H1 (cell line): ENCODE results near the gene MEF2D. TPM values are rescaled to one million over a fixed set of nuclear protein-coding genes. Genes with fewer than 3 reads are reported as not detected.
A peak's percentile ranks its signal among the peaks of the same experiment; 100 is the strongest.

Experiments used
- BCL11A ChIP-seq, 2 experiments: IDR thresholded peaks; one replicate each; pipeline ENCODE4 v1.6.1; 2011; ENCODE audit warnings: low read depth in 2 of 2, low read length in 2 of 2, mild to moderate bottlenecking in 2 of 2
- CBX8 ChIP-seq: fragments of 300-800, 300-1000 bp; sonication (generic); IDR thresholded peaks from 2 replicates; pipeline ENCODE4 v1.7.1; 2016; ENCODE audit warnings: low read depth, low read length, borderline replicate concordance
- NANOG ChIP-seq: IDR thresholded peaks from 2 replicates; pipeline ENCODE4 v1.6.1; 2011; ENCODE audit warnings: low read length, low read depth, mild to moderate bottlenecking, inconsistent platforms; ENCODE audit not compliant: insufficient read depth, poor library complexity, severe bottlenecking
- PHF8 ChIP-seq: fragments of 200-600 bp; sonication (generic); conservative IDR thresholded peaks from 2 replicates; pipeline ENCODE4 v1.7.1; 2012; ENCODE audit warnings: low read depth, mild to moderate bottlenecking, inconsistent platforms, low read length, moderate library complexity
- RFX5 ChIP-seq: IDR thresholded peaks from 2 replicates; pipeline ENCODE4 v1.6.1; 2011; ENCODE audit warnings: low read depth, low read length, improper control_type of control experiment, borderline replicate concordance
- RNF2 ChIP-seq: fragments of 200-900, 300-1000 bp; sonication (generic); IDR thresholded peaks from 2 replicates; pipeline ENCODE4 v1.7.1; 2016; ENCODE audit warnings: borderline replicate concordance, low read depth, mild to moderate bottlenecking, antibody characterized with exemption, low read length; ENCODE audit not compliant: poor library complexity, severe bottlenecking; ENCODE audit errors: missing control alignments
- SIX5 ChIP-seq: IDR thresholded peaks from 2 replicates; pipeline ENCODE4 v1.6.1; 2011; ENCODE audit warnings: mild to moderate bottlenecking, low read depth, low read length
- polyA plus RNA-seq, 7 experiments: library from polyadenylated mRNA; depleted of rRNA in 3 of 7; stranded (reverse) in 5 of 7; unstranded in 2 of 7; fragments of >200 nt in 5 of 7; fragments of 200-250 nt in 2 of 7; gene quantifications; 1 replicate in 5 of 7; 2 replicates in 1 of 7; 4 replicates in 1 of 7; pipeline versions ENCODE4 v1.2.1 to v1.2.3, GENCODE V29; 2011 to 2013; ENCODE audit warnings: missing spikeins in 2 of 7, mixed read lengths in 2 of 7
- total RNA-seq: library from RNA; stranded (reverse); fragmentation: NEBNext Ultra II Directional; extraction: Animal tissue kit (Norgen Biotek cat#: 25700); gene quantifications from 2 replicates; pipeline ENCODE4 v1.2.1, GENCODE V29; 2021
- TF ChIP-seq, protein P1 (sequence below): fragments of 300-600 bp; sonication (generic); IDR thresholded peaks from 2 replicates; pipeline ENCODE4 v1.7.1; 2012; ENCODE audit warnings: low read length, moderate library complexity, mild to moderate bottlenecking, inconsistent platforms; ENCODE audit not compliant: insufficient replicate concordance

MEF2D gene
- total and polyA plus RNA-seq, 2 of the 8 experiments (the other 6 are each of a cell fraction or from before 2014, with no cell fraction given), result 17.3 to 20.3 TPM

GRCh38 chr1:156502894-156503697 lies 2.5 kb upstream of the MEF2D start (continued):
- TF ChIP-seq NANOG (peak; percentile 60), PHF8 (no peak), RNF2 (no peak), SIX5 (no peak), RFX5 (no peak), CBX8 (no peak), BCL11A (IDR thresholded peaks at IDR 0.05; ENCODE audit: low read depth in 2 of 2, low read length in 2 of 2) (no peak)
- TF ChIP-seq, protein P1, sequence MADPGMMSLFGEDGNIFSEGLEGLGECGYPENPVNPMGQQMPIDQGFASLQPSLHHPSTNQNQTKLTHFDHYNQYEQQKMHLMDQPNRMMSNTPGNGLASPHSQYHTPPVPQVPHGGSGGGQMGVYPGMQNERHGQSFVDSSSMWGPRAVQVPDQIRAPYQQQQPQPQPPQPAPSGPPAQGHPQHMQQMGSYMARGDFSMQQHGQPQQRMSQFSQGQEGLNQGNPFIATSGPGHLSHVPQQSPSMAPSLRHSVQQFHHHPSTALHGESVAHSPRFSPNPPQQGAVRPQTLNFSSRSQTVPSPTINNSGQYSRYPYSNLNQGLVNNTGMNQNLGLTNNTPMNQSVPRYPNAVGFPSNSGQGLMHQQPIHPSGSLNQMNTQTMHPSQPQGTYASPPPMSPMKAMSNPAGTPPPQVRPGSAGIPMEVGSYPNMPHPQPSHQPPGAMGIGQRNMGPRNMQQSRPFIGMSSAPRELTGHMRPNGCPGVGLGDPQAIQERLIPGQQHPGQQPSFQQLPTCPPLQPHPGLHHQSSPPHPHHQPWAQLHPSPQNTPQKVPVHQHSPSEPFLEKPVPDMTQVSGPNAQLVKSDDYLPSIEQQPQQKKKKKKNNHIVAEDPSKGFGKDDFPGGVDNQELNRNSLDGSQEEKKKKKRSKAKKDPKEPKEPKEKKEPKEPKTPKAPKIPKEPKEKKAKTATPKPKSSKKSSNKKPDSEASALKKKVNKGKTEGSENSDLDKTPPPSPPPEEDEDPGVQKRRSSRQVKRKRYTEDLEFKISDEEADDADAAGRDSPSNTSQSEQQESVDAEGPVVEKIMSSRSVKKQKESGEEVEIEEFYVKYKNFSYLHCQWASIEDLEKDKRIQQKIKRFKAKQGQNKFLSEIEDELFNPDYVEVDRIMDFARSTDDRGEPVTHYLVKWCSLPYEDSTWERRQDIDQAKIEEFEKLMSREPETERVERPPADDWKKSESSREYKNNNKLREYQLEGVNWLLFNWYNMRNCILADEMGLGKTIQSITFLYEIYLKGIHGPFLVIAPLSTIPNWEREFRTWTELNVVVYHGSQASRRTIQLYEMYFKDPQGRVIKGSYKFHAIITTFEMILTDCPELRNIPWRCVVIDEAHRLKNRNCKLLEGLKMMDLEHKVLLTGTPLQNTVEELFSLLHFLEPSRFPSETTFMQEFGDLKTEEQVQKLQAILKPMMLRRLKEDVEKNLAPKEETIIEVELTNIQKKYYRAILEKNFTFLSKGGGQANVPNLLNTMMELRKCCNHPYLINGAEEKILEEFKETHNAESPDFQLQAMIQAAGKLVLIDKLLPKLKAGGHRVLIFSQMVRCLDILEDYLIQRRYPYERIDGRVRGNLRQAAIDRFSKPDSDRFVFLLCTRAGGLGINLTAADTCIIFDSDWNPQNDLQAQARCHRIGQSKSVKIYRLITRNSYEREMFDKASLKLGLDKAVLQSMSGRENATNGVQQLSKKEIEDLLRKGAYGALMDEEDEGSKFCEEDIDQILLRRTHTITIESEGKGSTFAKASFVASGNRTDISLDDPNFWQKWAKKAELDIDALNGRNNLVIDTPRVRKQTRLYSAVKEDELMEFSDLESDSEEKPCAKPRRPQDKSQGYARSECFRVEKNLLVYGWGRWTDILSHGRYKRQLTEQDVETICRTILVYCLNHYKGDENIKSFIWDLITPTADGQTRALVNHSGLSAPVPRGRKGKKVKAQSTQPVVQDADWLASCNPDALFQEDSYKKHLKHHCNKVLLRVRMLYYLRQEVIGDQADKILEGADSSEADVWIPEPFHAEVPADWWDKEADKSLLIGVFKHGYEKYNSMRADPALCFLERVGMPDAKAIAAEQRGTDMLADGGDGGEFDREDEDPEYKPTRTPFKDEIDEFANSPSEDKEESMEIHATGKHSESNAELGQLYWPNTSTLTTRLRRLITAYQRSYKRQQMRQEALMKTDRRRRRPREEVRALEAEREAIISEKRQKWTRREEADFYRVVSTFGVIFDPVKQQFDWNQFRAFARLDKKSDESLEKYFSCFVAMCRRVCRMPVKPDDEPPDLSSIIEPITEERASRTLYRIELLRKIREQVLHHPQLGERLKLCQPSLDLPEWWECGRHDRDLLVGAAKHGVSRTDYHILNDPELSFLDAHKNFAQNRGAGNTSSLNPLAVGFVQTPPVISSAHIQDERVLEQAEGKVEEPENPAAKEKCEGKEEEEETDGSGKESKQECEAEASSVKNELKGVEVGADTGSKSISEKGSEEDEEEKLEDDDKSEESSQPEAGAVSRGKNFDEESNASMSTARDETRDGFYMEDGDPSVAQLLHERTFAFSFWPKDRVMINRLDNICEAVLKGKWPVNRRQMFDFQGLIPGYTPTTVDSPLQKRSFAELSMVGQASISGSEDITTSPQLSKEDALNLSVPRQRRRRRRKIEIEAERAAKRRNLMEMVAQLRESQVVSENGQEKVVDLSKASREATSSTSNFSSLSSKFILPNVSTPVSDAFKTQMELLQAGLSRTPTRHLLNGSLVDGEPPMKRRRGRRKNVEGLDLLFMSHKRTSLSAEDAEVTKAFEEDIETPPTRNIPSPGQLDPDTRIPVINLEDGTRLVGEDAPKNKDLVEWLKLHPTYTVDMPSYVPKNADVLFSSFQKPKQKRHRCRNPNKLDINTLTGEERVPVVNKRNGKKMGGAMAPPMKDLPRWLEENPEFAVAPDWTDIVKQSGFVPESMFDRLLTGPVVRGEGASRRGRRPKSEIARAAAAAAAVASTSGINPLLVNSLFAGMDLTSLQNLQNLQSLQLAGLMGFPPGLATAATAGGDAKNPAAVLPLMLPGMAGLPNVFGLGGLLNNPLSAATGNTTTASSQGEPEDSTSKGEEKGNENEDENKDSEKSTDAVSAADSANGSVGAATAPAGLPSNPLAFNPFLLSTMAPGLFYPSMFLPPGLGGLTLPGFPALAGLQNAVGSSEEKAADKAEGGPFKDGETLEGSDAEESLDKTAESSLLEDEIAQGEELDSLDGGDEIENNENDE, result no peak
